ENCODE results near the gene SIX2. TPM values are rescaled to one million over a fixed set of nuclear protein-coding genes. Genes with fewer than 3 reads are reported as not detected.

SIX2 gene
- total and polyA plus RNA-seq, 2 of the 8 experiments (the other 6 are each of a cell fraction or from before 2014, with no cell fraction given), result 0.47 to 1.0 TPM

- Histone ChIP-seq H3K56ac (replicated peaks; ENCODE audit: insufficient read length, low read depth, low read length) (no peak overlapping the region), H2BK15ac (ENCODE audit: low read length) (no peak overlapping the region), H4K91ac (replicated peaks; ENCODE audit: insufficient read length, low read length) (no peak overlapping the region), H3K4me2 (ENCODE audit: insufficient read depth in 1 of 2, low read depth in 2 of 2, low read length in 2 of 2) (no peak overlapping the region), H3K14ac (ENCODE audit: insufficient read length) (no peak overlapping the region), H2AK5ac (ENCODE audit: low read depth, low read length) (no peak overlapping the region), H3K4me1 (replicated peaks in 1 of 4; ENCODE audit: control insufficient read depth in 3 of 4, insufficient read depth in 4 of 4, low read length in 3 of 4) (peaks cover 2 to 19% (median 10%) of the 10 kb centered on the region in 4 experiments; a peak in 6 of 7 replicates), H3K36me3 (ENCODE audit: control insufficient read depth in 2 of 4, insufficient read depth in 4 of 4, low read length in 3 of 4) (no peaks in the 10 kb centered on the region), H2BK20ac (ENCODE audit: low read length) (no peak overlapping the region), H2BK5ac (ENCODE audit: low read depth, low read length) (no peak overlapping the region), H3K27ac (ENCODE audit: low read depth, low read length) (no peak overlapping the region), H3K27me3 (replicated peaks in 1 of 4; ENCODE audit: control insufficient read depth in 3 of 4, extremely low read depth in 1 of 4, insufficient read depth in 3 of 4, low read length in 3 of 4) (no peaks in the 10 kb centered on the region; a peak in 1 of 7 replicates), H3K23ac (ENCODE audit: insufficient read length) (no peak overlapping the region), H3K9me3 (ENCODE audit: insufficient read depth in 2 of 2, low read depth in 1 of 2, low read length in 1 of 2) (no peaks in the 10 kb centered on the region), H3K79me1 (ENCODE audit: low read depth, low read length) (no peaks in the 10 kb centered on the region), H3K4ac (replicated peaks; ENCODE audit: insufficient read length, low read depth, low read length) (no peak overlapping the region), H3K79me2 (ENCODE audit: control insufficient read depth in 1 of 2, insufficient read depth in 2 of 2, low read length in 2 of 2) (no peaks in the 10 kb centered on the region), H4K8ac (ENCODE audit: extremely low read depth, insufficient read depth, low read length) (no peak overlapping the region), H3K4me3 (ENCODE audit: extremely low read depth in 1 of 4, insufficient read depth in 2 of 4, low read depth in 3 of 4, low read length in 4 of 4) (no peak overlapping the region), H3K9ac (replicated peaks in 1 of 4; ENCODE audit: extremely low read depth in 1 of 4, low read depth in 3 of 4, low read length in 3 of 4) (no peak overlapping the region), H2BK120ac (replicated peaks; ENCODE audit: low read depth, low read length) (no peak overlapping the region), H3K18ac (ENCODE audit: extremely low read depth, low read length) (no peak overlapping the region), H4K20me1 (replicated peaks in 1 of 2; ENCODE audit: control insufficient read depth in 1 of 2, insufficient read depth in 2 of 2, low read length in 2 of 2) (no peaks in the 10 kb centered on the region), H2AFZ (ENCODE audit: low read length) (no peak overlapping the region), H2BK12ac (ENCODE audit: low read depth, low read length) (no peak overlapping the region), H4K5ac (ENCODE audit: insufficient read length, low read depth, low read length) (no peak overlapping the region), H3K23me2 (ENCODE audit: low read depth, low read length) (no peaks in the 10 kb centered on the region)
- CTCF ChIA-PET (ENCODE audit: partially characterized antibody), result interaction anchor here (0.6 to 9.0 kb wide), 29 partner anchors 9 to 606 kb away, joined by 3 to 214 read pairs (median 4); no protein-coding TSS in a partner anchor
- FAIRE-seq, result peak; percentile 92
- POLR2A ChIA-PET (ENCODE audit: partially characterized antibody), result no interaction called here
- 47% methylated on average over 6 of the region's 6 CpGs; no CpG with 5 or more reads in 1 of the 2 experiments for WGBS, 2 experiments (ENCODE audit: extremely low coverage in 1 of 2, insufficient coverage in 1 of 2, insufficient read length in 1 of 2, insufficient replicate concordance in 2 of 2, low coverage in 1 of 2, low lambda C conversion rate in 2 of 2, missing lambda C conversion rate in 1 of 2)
- DNase-seq (ENCODE audit: low read depth in 1 of 2, low spot score in 2 of 2), result peak in 1 of 2 experiments; percentile 74
- no peak for TF ChIP-seq TAF7 (optimal IDR thresholded peaks at IDR 0.05; ENCODE audit: borderline replicate concordance, low read depth, low read length)
- TF ChIP-seq KDM5A (IDR thresholded peaks at IDR 0.05; ENCODE audit: low read length), result no peak
- TF ChIP-seq RAD21 (IDR thresholded peaks at IDR 0.05 in 1 of 2, conservative IDR thresholded peaks at IDR 0.05 in 1 of 2; ENCODE audit: low read depth in 2 of 2, low read length in 2 of 2), result peak; percentile 85 to 92
- no peak for TF ChIP-seq ATF3 (IDR thresholded peaks at IDR 0.05; ENCODE audit: insufficient read depth, low read depth, low read length)
- TF ChIP-seq CTCF (IDR thresholded peaks at IDR 0.05; ENCODE audit: control extremely low read depth in 1 of 3, insufficient read depth in 1 of 3, low read depth in 1 of 3, low read length in 3 of 3), result peak in 2 of 3 experiments; percentile 81 to 84; a peak in 3 of 4 replicates
Measured at GRCh38 chr2:44974064-44974715, 35.1 kb downstream of the SIX2 start.
